Placental epithelial cell (primary cell): Measurements from ENCODE around the gene STAM. TPM values are rescaled to one million over a fixed set of nuclear protein-coding genes. Genes with fewer than 3 reads are reported as not detected.

ENCODE experiments used
- small RNA-seq: library from RNA; depleted of rRNA; stranded (forward); fragments of <200 nt; gene quantifications from one replicate; pipeline ENCODE3, GENCODE V24; 2012
- total RNA-seq: library from RNA; depleted of rRNA; stranded (reverse); fragments of >200 nt; gene quantifications from 2 replicates; pipeline ENCODE4 v1.2.3, GENCODE V29; 2012

STAM gene
- total RNA-seq = 31.4 and 60.2 TPM in 2 replicates

GRCh38 chr10:17643755-17644484 is at the start of gene STAM:
Gene STAM (plus strand): TSS chr10:17644151. CDS start chr10:17644340, 189 bp downstream.

GRCh38 chr10:17617031-17617911 is 26.7 kb upstream of the STAM start, which contains the start of gene HACD1:
Gene HACD1 (minus strand): TSS chr10:17617374. CDS start chr10:17617339, 35 bp downstream.

DNA sequence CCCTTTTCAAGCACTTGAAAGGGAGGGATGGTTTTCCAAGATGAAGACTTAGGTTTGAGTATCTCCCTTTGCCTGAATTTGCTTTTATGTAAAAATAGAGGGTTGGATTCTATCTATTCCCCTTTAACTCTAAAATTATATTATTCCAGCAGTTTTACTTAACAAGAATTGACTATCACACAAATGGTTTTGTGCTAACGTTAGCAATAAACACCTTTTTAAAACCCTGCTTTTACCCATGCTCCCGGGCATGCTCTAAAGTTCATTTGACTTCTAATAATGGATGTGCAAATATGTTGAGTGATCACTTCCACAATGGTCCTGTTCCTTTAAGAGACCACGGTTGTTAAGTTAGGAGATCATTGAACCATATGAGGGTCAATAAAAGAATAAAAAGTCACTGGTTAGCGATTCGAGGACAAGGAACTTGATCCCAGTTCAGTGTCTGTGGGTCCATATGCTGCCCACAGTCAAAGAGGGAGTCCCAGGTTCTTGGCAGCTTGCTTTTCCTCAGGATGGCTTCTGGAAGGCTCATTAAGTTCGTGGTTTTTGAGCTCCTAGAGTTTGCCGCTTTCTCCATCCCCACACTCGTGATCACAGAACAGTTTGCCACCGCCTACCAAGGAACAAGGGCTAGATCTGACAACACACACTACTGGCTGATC is 108.0 kb downstream of the STAM start, which contains the start of gene TMEM236:
TSS of gene TMEM236 (plus strand) at position 421 of the 665 bp plus-strand sequence. CDS start at position 516, 95 bp downstream.

Small RNAs within 50 kb of the gene (small RNA-seq; reads per million reads assigned to genes)
- gene AC069542.2 = not detected

Other genes with a start within 250 kb of the STAM start
- not detected in 2 replicates for gene ST8SIA6, start 189.6 kb upstream of the STAM start, total RNA-seq
- 13.0 and 27.5 TPM in 2 replicates for gene HACD1, start 26.8 kb upstream of the STAM start, total RNA-seq
- 0.39 and 0.43 TPM in 2 replicates for gene TMEM236, start 108.0 kb downstream of the STAM start, total RNA-seq
- gene MRC1, start 165.2 kb downstream of the STAM start, total RNA-seq = under 0.01 and 0.11 TPM in 2 replicates